VCaP (cell line): ENCODE results near the gene MAPKBP1.

Experiments
- H3K27ac ChIP-seq: fragments of 450-650 bp; 2 replicates; pipeline ENCODE4 v1.5.1; 2017
- TF ChIP-seq, protein P1 (sequence below): fragments of 450-650 bp; conservative IDR thresholded peaks from 2 replicates; pipeline ENCODE4 v1.5.1; 2017; ENCODE audit warnings: mild to moderate bottlenecking, moderate library complexity

The MAPKBP1 gene

DNA sequence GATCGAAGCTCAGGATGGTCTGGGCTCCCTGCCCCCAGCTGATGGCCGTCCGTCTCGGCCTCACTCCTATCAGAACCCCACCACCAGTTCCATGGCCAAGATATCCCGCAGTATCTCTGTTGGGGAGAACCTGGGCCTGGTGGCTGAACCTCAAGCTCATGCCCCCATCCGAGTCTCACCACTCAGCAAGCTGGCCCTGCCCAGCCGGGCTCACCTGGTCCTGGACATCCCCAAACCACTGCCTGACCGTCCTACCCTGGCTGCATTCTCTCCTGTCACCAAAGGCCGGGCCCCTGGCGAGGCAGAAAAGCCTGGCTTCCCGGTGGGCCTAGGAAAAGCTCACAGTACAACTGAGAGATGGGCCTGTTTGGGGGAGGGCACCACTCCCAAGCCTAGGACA is 49.2 kb downstream of the MAPKBP1 start:
- no peak overlapping the region for H3K27ac ChIP-seq
- TF ChIP-seq, protein P1, sequence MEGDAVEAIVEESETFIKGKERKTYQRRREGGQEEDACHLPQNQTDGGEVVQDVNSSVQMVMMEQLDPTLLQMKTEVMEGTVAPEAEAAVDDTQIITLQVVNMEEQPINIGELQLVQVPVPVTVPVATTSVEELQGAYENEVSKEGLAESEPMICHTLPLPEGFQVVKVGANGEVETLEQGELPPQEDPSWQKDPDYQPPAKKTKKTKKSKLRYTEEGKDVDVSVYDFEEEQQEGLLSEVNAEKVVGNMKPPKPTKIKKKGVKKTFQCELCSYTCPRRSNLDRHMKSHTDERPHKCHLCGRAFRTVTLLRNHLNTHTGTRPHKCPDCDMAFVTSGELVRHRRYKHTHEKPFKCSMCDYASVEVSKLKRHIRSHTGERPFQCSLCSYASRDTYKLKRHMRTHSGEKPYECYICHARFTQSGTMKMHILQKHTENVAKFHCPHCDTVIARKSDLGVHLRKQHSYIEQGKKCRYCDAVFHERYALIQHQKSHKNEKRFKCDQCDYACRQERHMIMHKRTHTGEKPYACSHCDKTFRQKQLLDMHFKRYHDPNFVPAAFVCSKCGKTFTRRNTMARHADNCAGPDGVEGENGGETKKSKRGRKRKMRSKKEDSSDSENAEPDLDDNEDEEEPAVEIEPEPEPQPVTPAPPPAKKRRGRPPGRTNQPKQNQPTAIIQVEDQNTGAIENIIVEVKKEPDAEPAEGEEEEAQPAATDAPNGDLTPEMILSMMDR = no peak

DNA sequence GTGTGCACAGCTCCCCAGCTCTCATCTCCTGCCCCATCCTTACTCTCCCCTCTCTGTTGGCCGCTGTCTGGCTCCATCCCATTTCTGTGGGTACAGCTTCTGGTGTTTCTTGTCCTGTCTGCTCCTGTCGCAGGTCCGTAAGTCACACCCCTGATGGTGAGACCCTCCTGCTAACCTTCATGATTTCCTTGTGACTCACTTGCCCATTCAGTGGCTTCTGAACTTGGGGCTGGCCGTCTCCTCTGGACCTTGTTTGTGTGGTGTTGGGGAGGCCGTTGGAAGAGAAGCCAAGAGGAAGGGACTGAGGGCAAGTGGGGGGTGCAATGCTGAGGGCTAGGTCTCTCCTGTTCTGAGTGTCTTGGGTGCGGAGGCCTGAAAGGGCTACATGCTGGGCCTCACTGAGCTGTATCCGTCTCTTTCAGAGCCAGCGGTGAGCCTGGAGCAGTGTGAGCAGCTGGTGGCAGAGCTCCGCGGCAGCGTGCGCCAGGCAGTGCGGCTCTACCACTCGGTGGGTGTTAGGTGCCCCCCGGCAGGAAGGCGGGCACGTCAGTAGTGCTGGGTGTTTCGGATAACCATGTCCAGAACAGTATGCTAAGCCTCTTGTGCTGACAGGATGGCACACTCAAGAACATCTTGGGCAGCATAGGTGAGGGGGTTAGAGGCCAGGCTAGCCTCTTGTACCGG is 49.9 kb downstream of the MAPKBP1 start:
- TF ChIP-seq, protein P1 = no peak
- no peak overlapping the region for H3K27ac ChIP-seq

GRCh38 chr15:41825145-41825544 is 50.9 kb downstream of the MAPKBP1 start:
- no peak overlapping the region for H3K27ac ChIP-seq
- TF ChIP-seq, protein P1 = no peak

- TF ChIP-seq, protein P1 = no peak
- H3K27ac ChIP-seq = no peak overlapping the region
Observed at GRCh38 chr15:41825572-41826535, 51.6 kb downstream of the MAPKBP1 start.

- TF ChIP-seq, protein P1 = no peak; the same call in 1 of the 2 replicates
- peak overlapping the region; percentile 94 for H3K27ac ChIP-seq
Observed at GRCh38 chr15:41827290-41827879, 53.1 kb downstream of the MAPKBP1 start.

DNA sequence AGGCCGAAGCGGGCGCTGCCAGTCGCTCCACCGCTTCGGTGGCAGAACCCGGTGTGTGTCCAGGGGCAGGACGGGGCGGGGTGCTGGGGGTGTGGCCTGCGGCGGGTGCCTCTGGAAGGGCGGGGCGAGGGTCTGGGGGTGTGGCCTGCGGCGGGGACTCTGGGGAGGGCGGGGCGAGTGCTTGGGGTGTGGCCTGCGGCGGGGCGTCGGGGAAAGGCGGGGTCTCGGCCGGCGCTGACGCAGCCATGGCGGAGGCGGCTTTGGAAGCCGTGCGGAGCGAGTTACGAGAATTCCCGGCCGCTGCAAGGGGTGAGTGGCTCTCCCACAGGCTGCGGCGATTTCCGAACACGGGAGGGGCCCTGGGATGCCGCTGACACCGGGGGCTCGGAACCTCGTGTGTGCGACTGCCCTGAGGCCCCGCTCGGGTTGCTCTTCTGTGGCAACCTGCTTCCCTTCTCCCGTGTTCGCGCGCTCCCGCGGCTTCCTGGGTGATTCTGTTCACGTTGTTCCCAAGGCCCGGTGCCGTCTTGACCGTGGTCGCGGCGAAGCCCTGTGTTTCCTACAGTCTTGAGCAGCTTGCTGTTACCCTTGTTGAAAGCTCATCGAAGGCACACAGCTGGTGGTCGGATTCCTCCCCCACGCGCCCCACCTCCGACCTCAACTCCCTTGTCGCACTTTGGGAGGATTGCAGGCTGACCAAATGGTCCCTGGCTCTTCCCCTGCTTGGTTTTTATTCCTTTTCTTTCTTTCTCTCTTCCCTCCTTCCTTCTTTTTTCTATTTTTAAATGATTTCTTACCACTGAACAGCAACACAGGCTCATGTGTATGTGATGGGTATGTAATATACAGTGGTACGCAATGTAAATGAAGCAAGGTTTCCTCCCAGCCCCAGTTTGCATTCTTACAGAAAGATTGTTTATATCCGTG is 53.9 kb downstream of the MAPKBP1 start, which contains the start of gene JMJD7:
JMJD7 (plus strand) TSS at position 213 of the 927 bp plus-strand sequence; CDS start at position 246, 33 bp downstream.
- peak within 1 kb of the TSS; percentile 94 for H3K27ac ChIP-seq
- TF ChIP-seq, protein P1 = no peak
